ENCODE data around the gene RNF133.

Gene RNF133

GRCh38 chr7:122676466-122676865 is 22.5 kb downstream of the RNF133 start:
- H3K4me3 ChIP-seq (ENCODE audit: low read depth, low read length) = no peak overlapping the region
- no peaks in the 10 kb centered on the region for H3K9me3 ChIP-seq
- no peaks in the 10 kb centered on the region for H3K4me1 ChIP-seq
- no peaks in the 10 kb centered on the region for H3K36me3 ChIP-seq
- H3K27me3 ChIP-seq = no peaks in the 10 kb centered on the region
- TF ChIP-seq CTCF (IDR thresholded peaks at IDR 0.05; ENCODE audit: low read depth, low read length) = no peak
- DNase-seq = no peak

- no peaks in the 10 kb centered on the region for H3K4me1 ChIP-seq
- no peaks in the 10 kb centered on the region for H3K27me3 ChIP-seq
- H3K9me3 ChIP-seq = no peaks in the 10 kb centered on the region
- H3K4me3 ChIP-seq (ENCODE audit: low read depth, low read length) = no peak overlapping the region
- DNase-seq = no peak
- TF ChIP-seq CTCF (IDR thresholded peaks at IDR 0.05; ENCODE audit: low read depth, low read length) = no peak
- H3K36me3 ChIP-seq = no peaks in the 10 kb centered on the region
Measured at GRCh38 chr7:122675621-122676020, 23.3 kb downstream of the RNF133 start.

GRCh38 chr7:122675011-122675410 is 23.9 kb downstream of the RNF133 start:
- Histone ChIP-seq H3K27me3 (no peaks in the 10 kb centered on the region), H3K4me1 (no peaks in the 10 kb centered on the region), H3K36me3 (no peaks in the 10 kb centered on the region), H3K4me3 (ENCODE audit: low read depth, low read length) (no peak overlapping the region), H3K9me3 (no peaks in the 10 kb centered on the region)
- no peak for TF ChIP-seq CTCF (IDR thresholded peaks at IDR 0.05; ENCODE audit: low read depth, low read length)
- no peak for DNase-seq

- Histone ChIP-seq H3K4me3 (ENCODE audit: low read depth, low read length) (no peak overlapping the region), H3K4me1 (no peaks in the 10 kb centered on the region), H3K9me3 (no peaks in the 10 kb centered on the region), H3K36me3 (no peaks in the 10 kb centered on the region), H3K27me3 (no peaks in the 10 kb centered on the region)
- no peak for TF ChIP-seq CTCF (IDR thresholded peaks at IDR 0.05; ENCODE audit: low read depth, low read length)
- DNase-seq = no peak
Measured at GRCh38 chr7:122674502-122674901, 24.4 kb downstream of the RNF133 start.

GRCh38 chr7:122673951-122674350 is 25.0 kb downstream of the RNF133 start:
- no peaks in the 10 kb centered on the region for H3K36me3 ChIP-seq
- H3K4me1 ChIP-seq = no peaks in the 10 kb centered on the region
- no peaks in the 10 kb centered on the region for H3K27me3 ChIP-seq
- TF ChIP-seq CTCF (IDR thresholded peaks at IDR 0.05; ENCODE audit: low read depth, low read length) = no peak
- H3K9me3 ChIP-seq = no peaks in the 10 kb centered on the region
- H3K4me3 ChIP-seq (ENCODE audit: low read depth, low read length) = no peak overlapping the region
- DNase-seq = no peak

GRCh38 chr7:122672536-122672935 is 26.4 kb downstream of the RNF133 start:
- Histone ChIP-seq H3K4me1 (no peaks in the 10 kb centered on the region), H3K9me3 (no peaks in the 10 kb centered on the region), H3K4me3 (ENCODE audit: low read depth, low read length) (no peak overlapping the region), H3K27me3 (no peaks in the 10 kb centered on the region), H3K36me3 (no peaks in the 10 kb centered on the region)
- TF ChIP-seq CTCF (IDR thresholded peaks at IDR 0.05; ENCODE audit: low read depth, low read length) = no peak
- DNase-seq = no peak

Data from BE2C (cell line).